GM08714 (cell line): Measurements from ENCODE around the gene STARD4.
A peak's percentile ranks its signal among the peaks of the same experiment; 100 is the strongest.

ENCODE experiments used
- H3K4me3 ChIP-seq: fragments of 200-500 bp; sonication (Bioruptor generic); 2 replicates; pipeline ENCODE4 v1.5.1; 2014; ENCODE audit warnings: mild to moderate bottlenecking, low read length, inconsistent platforms
- ZNF274 ChIP-seq: IDR thresholded peaks from 2 replicates; pipeline ENCODE4 v1.6.1; 2012; ENCODE audit warnings: mild to moderate bottlenecking, low read depth, low read length

The STARD4 gene

GRCh38 chr5:111512375-111513130, at the start of gene STARD4:
Gene STARD4 (minus strand): TSS chr5:111512535. CDS start chr5:111507433, 5,102 bp downstream.
- peak within 1 kb of the TSS; percentile 97 for H3K4me3 ChIP-seq
- TF ChIP-seq ZNF274 = no peak

- H3K4me3 ChIP-seq = no peak overlapping the region
- no peak for TF ChIP-seq ZNF274
These were observed 47.3 kb upstream of the STARD4 start for GRCh38 chr5:111559680-111560079.

GRCh38 chr5:111557686-111558085, 45.4 kb upstream of the STARD4 start:
- no peak for TF ChIP-seq ZNF274
- no peak overlapping the region for H3K4me3 ChIP-seq

- TF ChIP-seq ZNF274 = no peak
- no peak overlapping the region for H3K4me3 ChIP-seq
These were observed 44.8 kb upstream of the STARD4 start for GRCh38 chr5:111557111-111557510.

- TF ChIP-seq ZNF274 = no peak
- no peak overlapping the region for H3K4me3 ChIP-seq
These were observed 44.2 kb upstream of the STARD4 start for GRCh38 chr5:111556501-111556900.

GRCh38 chr5:111555760-111556159, 43.4 kb upstream of the STARD4 start:
- no peak overlapping the region for H3K4me3 ChIP-seq
- no peak for TF ChIP-seq ZNF274

GRCh38 chr5:111553868-111554267, 41.5 kb upstream of the STARD4 start:
- TF ChIP-seq ZNF274 = no peak
- H3K4me3 ChIP-seq = no peak overlapping the region

- no peak overlapping the region for H3K4me3 ChIP-seq
- TF ChIP-seq ZNF274 = no peak
These were observed 40.6 kb upstream of the STARD4 start for GRCh38 chr5:111552896-111553295.

- H3K4me3 ChIP-seq = no peak overlapping the region
- no peak for TF ChIP-seq ZNF274
These were observed 40.2 kb upstream of the STARD4 start for GRCh38 chr5:111552492-111552891.

GRCh38 chr5:111551569-111552275, 39.4 kb upstream of the STARD4 start:
- no peak for TF ChIP-seq ZNF274

GRCh38 chr5:111551161-111551560, 38.8 kb upstream of the STARD4 start:
- H3K4me3 ChIP-seq = no peak overlapping the region
- no peak for TF ChIP-seq ZNF274

More at GRCh38 chr5:111551569-111552275, 39.4 kb upstream of the STARD4 start:
- H3K4me3 ChIP-seq = no peak overlapping the region

GRCh38 chr5:111550282-111551020, 38.1 kb upstream of the STARD4 start:
- TF ChIP-seq ZNF274 = no peak
- H3K4me3 ChIP-seq = no peak overlapping the region

- H3K4me3 ChIP-seq = no peak overlapping the region
- no peak for TF ChIP-seq ZNF274
These were observed 36.8 kb upstream of the STARD4 start for GRCh38 chr5:111548992-111549649.

- H3K4me3 ChIP-seq = no peak overlapping the region
- no peak for TF ChIP-seq ZNF274
These were observed 36.1 kb upstream of the STARD4 start for GRCh38 chr5:111548348-111548950.
